ENCODE measurements around the gene C1GALT1C1.
"Not testable (repeated sequence)": the region's sequence is repeated elsewhere in the genome, so short reads cannot be mapped to it uniquely, and the experiment has no call there.

- not testable (repeated sequence) for TF ChIP-seq POLR2A, CTCF (IDR thresholded peaks at IDR 0.05)
Observed at GRCh38 chrX:120652256-120652655, 22.4 kb upstream of the C1GALT1C1 start.

All from vagina (tissue), 2 donors.